ENCODE results near the gene SEPTIN8.

SEPTIN8 gene

DNA sequence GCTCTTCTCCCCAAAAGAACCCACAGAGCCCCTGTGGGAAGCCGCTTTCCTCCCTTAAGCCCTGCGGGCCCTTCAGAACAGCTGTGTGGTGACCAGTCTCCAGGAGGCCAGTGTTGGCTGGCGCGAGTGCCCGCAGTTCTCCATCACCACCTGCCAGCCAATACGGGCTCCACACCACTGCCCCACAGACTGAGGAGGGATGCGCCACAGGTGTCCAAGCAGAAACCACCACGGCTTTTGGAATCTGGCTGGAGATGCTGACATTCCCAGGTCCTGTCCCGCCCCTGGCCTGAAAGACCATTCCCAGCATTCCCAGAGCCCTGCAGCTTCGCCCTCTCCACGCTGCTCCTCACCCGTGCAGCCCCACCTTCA is 17.0 kb downstream of the SEPTIN8 start:
- no peak overlapping the region for H3K4me3 ChIP-seq (ENCODE audit: low read depth, low read length)
- TF ChIP-seq, protein P1, sequence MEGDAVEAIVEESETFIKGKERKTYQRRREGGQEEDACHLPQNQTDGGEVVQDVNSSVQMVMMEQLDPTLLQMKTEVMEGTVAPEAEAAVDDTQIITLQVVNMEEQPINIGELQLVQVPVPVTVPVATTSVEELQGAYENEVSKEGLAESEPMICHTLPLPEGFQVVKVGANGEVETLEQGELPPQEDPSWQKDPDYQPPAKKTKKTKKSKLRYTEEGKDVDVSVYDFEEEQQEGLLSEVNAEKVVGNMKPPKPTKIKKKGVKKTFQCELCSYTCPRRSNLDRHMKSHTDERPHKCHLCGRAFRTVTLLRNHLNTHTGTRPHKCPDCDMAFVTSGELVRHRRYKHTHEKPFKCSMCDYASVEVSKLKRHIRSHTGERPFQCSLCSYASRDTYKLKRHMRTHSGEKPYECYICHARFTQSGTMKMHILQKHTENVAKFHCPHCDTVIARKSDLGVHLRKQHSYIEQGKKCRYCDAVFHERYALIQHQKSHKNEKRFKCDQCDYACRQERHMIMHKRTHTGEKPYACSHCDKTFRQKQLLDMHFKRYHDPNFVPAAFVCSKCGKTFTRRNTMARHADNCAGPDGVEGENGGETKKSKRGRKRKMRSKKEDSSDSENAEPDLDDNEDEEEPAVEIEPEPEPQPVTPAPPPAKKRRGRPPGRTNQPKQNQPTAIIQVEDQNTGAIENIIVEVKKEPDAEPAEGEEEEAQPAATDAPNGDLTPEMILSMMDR (conservative IDR thresholded peaks at IDR 0.05; ENCODE audit: low read depth, low read length), result no peak
- DNase-seq (ENCODE audit: low read depth), result no peak

DNA sequence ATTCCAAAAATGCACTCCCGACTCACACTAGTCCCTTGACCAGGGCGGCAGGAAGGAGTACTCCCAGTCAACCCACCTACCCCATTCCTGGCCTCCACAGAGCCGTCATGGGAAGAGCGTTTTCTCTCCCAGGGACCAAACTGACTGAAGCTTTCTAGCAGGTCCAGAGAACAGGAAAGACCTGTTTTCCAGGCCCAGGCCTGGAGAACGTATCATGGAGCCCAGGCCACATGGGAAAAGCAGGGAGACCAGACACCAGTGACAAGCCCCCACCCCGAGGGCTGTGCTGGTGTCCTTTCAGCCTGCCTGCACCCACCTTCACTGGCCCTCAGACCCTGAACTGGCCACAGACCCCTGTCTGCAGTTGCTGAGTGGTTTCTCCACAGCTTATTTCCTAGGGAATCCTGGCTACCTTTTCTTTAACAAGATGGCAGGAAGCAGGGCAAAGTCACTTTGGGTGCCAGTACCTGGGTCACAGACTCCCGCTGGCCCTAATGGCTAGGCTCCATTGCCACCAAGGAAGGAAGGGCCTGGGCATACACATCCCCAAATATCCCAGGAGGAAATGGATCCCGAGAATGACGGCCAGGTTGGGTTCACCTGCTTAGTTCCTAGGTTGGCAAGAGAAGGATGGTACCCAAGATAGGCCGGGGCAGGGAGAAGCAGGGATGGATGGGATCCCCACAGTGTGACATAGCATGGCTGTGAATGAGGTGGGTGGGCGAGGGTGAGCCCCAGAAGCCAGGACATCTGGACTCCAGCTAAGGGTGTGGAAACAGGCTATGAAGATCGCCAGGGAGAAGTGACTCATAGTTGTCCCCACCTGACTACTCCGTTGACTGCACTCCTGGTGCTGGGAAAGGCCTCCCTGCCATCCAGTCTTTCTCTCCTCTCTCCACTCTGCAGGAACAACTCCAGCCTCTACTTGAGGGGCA is 17.7 kb downstream of the SEPTIN8 start:
- no peak for DNase-seq (ENCODE audit: low read depth)
- H3K4me3 ChIP-seq (ENCODE audit: low read depth, low read length), result no peak overlapping the region
- TF ChIP-seq, protein P1 (conservative IDR thresholded peaks at IDR 0.05; ENCODE audit: low read depth, low read length), result no peak

DNA sequence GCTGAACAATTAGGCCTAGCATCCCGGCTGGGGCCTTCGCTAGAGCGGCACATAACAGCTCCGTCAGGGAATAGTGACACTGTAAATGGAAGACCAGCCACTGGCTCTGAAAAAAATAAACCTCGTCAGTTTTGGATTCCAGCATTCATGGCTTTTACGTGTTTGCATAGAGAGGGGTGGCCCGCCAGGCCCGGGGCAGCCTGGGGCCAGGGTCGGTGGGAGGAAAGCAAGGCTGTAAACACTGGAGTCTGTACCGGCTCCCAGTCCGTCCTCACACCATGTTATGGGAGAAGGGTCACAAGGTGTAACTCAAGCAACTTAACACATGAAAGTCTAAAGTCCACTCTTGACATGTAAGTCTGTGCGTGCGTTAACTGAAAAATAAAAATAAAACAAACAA is 18.6 kb downstream of the SEPTIN8 start:
- TF ChIP-seq, protein P1 (conservative IDR thresholded peaks at IDR 0.05; ENCODE audit: low read depth, low read length), result no peak
- no peak for DNase-seq (ENCODE audit: low read depth)

DNA sequence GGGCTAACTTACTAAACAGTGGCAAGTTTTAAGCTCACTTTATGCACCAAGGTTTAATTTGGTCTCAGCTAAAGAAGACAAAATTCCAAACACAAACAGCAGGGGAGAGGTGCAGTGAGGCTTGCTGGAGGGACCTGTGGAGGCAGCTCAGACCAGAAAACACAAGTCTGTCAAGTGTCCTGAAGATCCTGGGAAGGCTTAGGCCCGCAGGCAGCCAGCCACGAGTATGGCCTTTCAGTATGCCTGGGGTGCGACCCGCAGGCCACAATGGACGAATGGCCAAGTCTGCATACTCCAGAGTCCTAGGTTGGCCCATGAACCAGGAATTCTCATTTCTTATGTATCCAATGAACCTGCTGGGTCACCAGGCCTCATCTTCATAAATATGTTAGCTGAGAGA is 20.5 kb downstream of the SEPTIN8 start:
- no peak overlapping the region for H3K4me3 ChIP-seq (ENCODE audit: low read depth, low read length)
- no peak for DNase-seq (ENCODE audit: low read depth)
- TF ChIP-seq, protein P1 (conservative IDR thresholded peaks at IDR 0.05; ENCODE audit: low read depth, low read length), result no peak

More for the DNA sequence above, 18.6 kb downstream of the SEPTIN8 start:
- H3K4me3 ChIP-seq (ENCODE audit: low read depth, low read length), result no peak overlapping the region

DNA sequence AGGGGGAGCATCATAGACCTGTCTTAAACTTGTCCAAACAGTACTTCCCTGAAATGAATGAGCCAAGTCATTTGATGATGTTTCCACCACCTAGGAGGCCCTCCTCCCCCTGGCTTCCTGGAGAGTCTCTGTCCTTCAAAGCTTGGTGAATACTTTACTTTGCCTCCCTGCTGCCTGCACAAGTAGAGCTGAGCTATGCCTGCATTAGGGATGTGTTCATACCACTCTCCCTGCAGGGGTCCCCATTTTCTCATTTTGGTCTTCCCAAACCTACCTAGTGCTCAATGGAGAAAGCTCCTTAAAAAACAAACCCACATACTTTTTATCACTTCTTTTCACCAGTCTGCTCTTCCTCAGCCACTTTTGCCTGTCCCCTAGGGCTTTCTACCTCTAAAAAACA is 22.1 kb downstream of the SEPTIN8 start:
- H3K4me3 ChIP-seq (ENCODE audit: low read depth, low read length), result no peak overlapping the region
- TF ChIP-seq, protein P1 (conservative IDR thresholded peaks at IDR 0.05; ENCODE audit: low read depth, low read length), result peak; percentile 51
- peak; percentile 72 for DNase-seq (ENCODE audit: low read depth)

DNA sequence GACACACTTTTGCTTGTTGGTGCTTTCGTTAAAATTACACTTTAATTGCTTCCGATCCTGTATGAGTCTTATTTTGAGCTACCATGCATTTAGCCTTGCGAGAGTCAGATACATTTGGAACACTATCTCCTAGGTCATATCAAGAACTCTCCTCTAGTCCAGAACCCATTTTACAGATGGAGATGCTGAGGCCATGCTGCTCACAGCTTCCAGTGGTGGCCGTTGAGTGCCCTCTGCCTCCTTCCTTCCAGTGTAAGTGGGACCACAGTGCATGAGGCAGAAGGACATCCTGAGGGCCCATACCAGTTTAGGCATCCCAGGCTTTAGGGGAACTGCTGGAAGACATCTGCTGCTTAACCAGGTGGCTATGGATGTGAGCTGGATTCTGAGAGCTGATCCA is 22.9 kb downstream of the SEPTIN8 start:
- no peak overlapping the region for H3K4me3 ChIP-seq (ENCODE audit: low read depth, low read length)
- TF ChIP-seq, protein P1 (conservative IDR thresholded peaks at IDR 0.05; ENCODE audit: low read depth, low read length), result no peak
- DNase-seq (ENCODE audit: low read depth), result no peak
